IPS-20b (cell line): Measurements from ENCODE around the gene TMEM9.

Experiments
- H3K27ac ChIP-seq: one replicate; pipeline ENCODE4 v1.5.1; 2013; ENCODE audit warnings: low read length
- H3K27me3 ChIP-seq: 2 replicates; pipeline ENCODE4 v1.6.1; 2013; ENCODE audit warnings: mild to moderate bottlenecking, low read length, inconsistent platforms; ENCODE audit not compliant: insufficient read depth
- H3K36me3 ChIP-seq: 2 replicates; pipeline ENCODE4 v1.6.1; 2013; ENCODE audit warnings: low read depth, mild to moderate bottlenecking, inconsistent platforms, low read length, moderate library complexity; ENCODE audit not compliant: insufficient read depth
- H3K4me1 ChIP-seq: 2 replicates; pipeline ENCODE4 v1.6.1; 2013; ENCODE audit warnings: mild to moderate bottlenecking, control low read depth, inconsistent platforms, low read length, moderate library complexity; ENCODE audit not compliant: insufficient read depth
- H3K4me3 ChIP-seq: 2 replicates; pipeline ENCODE4 v1.5.1; 2013; ENCODE audit warnings: mild to moderate bottlenecking, low read length, inconsistent platforms
- H3K9ac ChIP-seq: 2 replicates; pipeline ENCODE4 v1.6.1; 2013; ENCODE audit warnings: low read depth, mild to moderate bottlenecking, inconsistent platforms, low read length, moderate library complexity
- H3K9me3 ChIP-seq: 2 replicates; pipeline ENCODE4 v1.6.1; 2013; ENCODE audit warnings: mild to moderate bottlenecking, low read depth, low read length, inconsistent platforms; ENCODE audit not compliant: insufficient read depth

TMEM9 gene

DNA sequence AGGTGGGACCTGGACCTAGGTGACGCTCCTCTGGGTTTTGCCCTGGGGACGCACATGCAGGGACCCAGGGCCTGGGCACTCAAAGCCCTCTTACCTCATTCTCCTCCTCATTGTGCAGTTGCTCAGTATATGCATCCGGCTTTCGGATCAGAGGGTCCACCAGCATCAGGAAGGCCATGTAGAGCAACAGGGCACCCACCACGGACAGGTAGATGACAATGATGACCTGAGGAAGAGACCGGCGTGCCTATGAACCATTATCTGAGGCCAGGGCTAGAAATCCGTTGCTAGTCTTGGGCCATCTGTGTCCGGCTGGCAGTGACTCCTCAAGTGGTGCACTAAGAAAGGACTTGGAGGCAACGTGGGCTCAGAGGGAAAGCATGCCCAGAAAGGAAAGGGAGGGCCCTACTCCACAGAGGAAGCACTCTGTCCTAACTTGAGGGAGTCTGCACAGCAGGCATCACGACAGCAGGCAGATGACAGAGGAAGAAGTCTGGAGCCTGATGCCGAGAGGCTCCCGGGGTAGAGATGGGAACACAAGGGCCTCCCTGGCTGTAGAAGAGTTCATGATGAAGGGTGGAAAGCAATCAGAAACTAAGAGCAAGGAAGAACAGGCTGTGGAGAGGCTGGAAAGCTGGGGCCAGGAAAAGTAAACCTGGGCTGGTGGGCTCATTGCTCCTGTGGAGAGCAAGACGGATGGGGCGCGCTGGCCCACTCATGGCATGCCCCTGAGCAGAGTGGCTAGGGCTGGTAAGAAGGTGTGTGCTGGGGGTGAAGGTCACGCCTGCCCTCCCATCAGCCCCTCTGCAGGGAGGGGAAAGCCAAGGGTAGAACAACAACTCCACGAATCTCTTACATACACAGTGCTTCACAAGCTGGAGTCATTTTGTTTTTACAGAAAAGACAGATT is 10.3 kb downstream of the TMEM9 start:
- no peak overlapping the region for H3K9ac ChIP-seq
- no peaks in the 10 kb centered on the region for H3K9me3 ChIP-seq
- no peak overlapping the region for H3K4me3 ChIP-seq
- H3K27ac ChIP-seq: no peak overlapping the region
- no peaks in the 10 kb centered on the region for H3K27me3 ChIP-seq
- peaks cover 100% of the 10 kb centered on the region for H3K36me3 ChIP-seq
- no peaks in the 10 kb centered on the region for H3K4me1 ChIP-seq

DNA sequence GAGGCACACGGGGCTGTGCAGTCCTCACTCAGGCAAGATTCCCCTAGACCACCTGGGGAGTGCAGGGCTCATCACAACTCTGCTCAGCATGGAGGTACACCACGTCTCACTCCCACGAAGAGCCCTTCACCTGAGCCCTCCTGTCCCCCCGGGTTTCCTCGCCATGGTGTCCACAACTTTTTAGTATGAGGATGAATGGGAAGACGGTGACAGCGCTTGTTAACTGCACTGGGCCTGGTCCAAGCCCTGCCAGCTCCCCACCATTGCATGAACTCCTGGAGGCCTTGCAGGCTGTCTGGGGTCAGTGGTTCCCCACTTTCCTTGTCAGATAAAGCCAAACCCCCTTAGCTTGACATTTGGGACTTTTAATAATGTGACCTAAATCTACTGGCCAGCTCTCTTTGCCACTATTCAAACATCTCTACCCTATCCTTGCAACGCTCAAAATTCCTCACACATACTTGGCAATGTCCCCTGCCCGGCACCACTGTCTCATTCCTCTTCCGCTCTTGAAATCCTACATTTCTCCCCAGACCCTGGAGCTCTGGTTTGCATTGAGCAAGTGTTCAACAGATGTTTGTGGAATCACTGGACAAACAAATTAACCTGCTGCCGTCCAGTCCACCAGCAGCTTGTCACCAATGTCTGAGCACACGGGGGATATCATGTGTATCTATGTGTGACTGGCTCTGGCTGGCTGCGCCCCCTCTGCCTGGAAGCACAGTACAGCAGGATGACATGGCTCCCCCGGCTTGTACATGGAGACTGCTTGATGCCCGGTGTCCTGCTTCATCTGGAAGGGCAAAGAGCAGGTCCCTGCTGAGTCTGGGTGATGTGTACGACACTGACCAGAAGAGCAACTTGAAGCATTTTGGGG is 11.2 kb downstream of the TMEM9 start:
- Histone ChIP-seq H3K9ac (no peak overlapping the region), H3K9me3 (no peaks in the 10 kb centered on the region), H3K36me3 (peaks cover 100% of the 10 kb centered on the region), H3K4me1 (no peaks in the 10 kb centered on the region), H3K4me3 (no peak overlapping the region), H3K27me3 (no peaks in the 10 kb centered on the region), H3K27ac (no peak overlapping the region)

- peaks cover 99% of the 10 kb centered on the region for H3K36me3 ChIP-seq
- H3K4me1 ChIP-seq: no peaks in the 10 kb centered on the region
- no peak overlapping the region for H3K27ac ChIP-seq
- H3K4me3 ChIP-seq: no peak overlapping the region
- no peak overlapping the region for H3K9ac ChIP-seq
- H3K27me3 ChIP-seq: no peaks in the 10 kb centered on the region
- H3K9me3 ChIP-seq: no peaks in the 10 kb centered on the region
These were observed 12.0 kb downstream of the TMEM9 start for GRCh38 chr1:201142011-201142848.

DNA sequence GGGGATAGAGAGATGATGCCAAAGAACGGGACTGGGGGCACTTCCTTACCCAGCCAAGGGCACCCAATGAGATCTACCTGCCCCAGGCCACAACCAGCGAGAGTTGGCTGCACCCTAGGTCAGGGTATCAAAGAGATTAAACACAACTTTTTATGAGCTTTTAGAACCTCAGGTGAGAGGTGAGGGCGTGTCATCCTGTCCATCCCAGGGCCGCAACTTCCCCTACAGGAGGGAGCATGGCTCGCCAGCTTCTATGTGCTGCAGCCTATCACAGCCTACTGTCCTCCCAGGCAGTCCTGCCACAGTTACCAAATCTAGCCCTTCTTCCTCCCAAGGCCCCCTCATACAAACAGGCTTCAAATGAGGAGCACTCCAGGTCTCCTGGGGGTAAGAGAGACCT is 12.9 kb downstream of the TMEM9 start:
- H3K27ac ChIP-seq: no peak overlapping the region
- H3K4me3 ChIP-seq: no peak overlapping the region
- H3K36me3 ChIP-seq: peaks cover 99% of the 10 kb centered on the region
- no peaks in the 10 kb centered on the region for H3K27me3 ChIP-seq
- H3K9ac ChIP-seq: no peak overlapping the region
- H3K4me1 ChIP-seq: no peaks in the 10 kb centered on the region
- H3K9me3 ChIP-seq: no peaks in the 10 kb centered on the region

DNA sequence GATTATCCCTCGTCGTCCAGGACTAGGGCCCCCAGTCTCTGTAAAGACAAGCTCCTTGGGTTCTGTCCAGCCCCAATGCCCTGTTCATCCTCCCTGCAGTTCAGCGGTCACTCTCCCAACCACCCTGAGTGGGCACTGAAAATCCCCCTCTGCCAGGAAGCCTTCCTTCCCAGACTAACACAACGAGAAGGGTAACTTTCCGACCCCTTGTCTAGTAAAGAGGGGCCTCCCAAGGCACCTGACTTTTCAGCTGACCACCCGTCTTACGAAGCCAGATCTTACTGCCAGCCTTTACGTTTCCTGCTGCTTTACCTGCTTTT is 13.4 kb downstream of the TMEM9 start:
- Histone ChIP-seq H3K36me3 (peaks cover 99% of the 10 kb centered on the region), H3K27me3 (no peaks in the 10 kb centered on the region), H3K4me1 (no peaks in the 10 kb centered on the region), H3K9ac (no peak overlapping the region; the same call in 1 of the 2 replicates), H3K4me3 (no peak overlapping the region), H3K27ac (no peak overlapping the region), H3K9me3 (no peaks in the 10 kb centered on the region)

GRCh38 chr1:201140235-201140940 is 13.9 kb downstream of the TMEM9 start:
- H3K36me3 ChIP-seq: peaks cover 99% of the 10 kb centered on the region
- H3K27me3 ChIP-seq: no peaks in the 10 kb centered on the region
- H3K9me3 ChIP-seq: no peaks in the 10 kb centered on the region
- H3K4me1 ChIP-seq: no peaks in the 10 kb centered on the region
- no peak overlapping the region for H3K9ac ChIP-seq
- H3K4me3 ChIP-seq: no peak overlapping the region
- no peak overlapping the region for H3K27ac ChIP-seq

GRCh38 chr1:201139756-201140155 is 14.5 kb downstream of the TMEM9 start:
- Histone ChIP-seq H3K27me3 (no peaks in the 10 kb centered on the region), H3K9ac (no peak overlapping the region), H3K9me3 (no peaks in the 10 kb centered on the region), H3K27ac (no peak overlapping the region), H3K36me3 (peaks cover 99% of the 10 kb centered on the region), H3K4me3 (no peak overlapping the region), H3K4me1 (no peaks in the 10 kb centered on the region)

DNA sequence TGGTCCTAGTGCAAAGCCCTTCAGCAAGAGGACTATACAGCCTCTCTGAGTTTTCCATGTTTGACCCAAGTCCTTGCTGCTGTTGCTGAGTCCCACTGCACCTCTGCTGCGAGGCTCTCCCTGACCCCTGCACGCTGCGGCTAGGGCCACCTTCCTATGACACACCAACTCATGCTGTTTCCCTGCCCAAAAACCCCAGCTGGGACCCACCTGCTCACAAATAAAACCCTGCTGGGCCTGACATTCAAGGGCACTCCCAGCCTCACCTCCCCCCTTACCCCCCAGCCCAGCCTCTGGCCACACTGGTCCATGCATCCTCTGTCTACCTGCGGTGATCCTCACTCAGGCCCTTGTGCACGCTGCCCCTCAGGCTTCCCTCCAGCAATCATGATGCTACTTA is 15.0 kb downstream of the TMEM9 start:
- Histone ChIP-seq H3K27ac (no peak overlapping the region), H3K4me1 (no peaks in the 10 kb centered on the region), H3K9me3 (no peaks in the 10 kb centered on the region), H3K36me3 (peaks cover 99% of the 10 kb centered on the region), H3K9ac (no peak overlapping the region), H3K4me3 (no peak overlapping the region), H3K27me3 (no peaks in the 10 kb centered on the region)

DNA sequence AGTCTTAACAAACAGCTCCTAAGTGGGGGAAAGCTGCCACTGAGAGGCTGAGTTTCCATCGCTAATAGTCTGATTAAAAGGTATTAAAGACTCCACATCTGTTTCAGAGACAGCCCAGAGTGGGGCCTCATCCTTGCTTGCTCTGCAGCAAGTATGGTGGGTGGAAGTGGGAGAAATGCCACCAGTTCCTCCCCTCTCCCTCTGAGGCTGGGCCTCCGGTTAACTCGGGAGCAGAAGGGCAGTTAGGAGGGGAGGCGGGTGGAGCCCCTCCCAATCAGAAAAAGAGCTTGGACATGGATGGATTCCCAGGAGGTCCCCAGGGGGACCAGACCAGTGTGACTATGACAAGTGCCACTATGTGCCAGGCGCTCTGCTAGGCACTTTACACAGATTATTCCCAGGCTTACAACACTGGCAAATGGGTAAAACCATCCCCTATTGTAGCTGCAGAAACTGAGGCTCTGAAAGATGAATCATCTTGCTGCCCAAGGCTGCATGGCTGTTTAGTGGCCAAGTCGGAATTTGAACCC is 15.9 kb downstream of the TMEM9 start:
- peaks cover 94% of the 10 kb centered on the region for H3K36me3 ChIP-seq
- no peak overlapping the region for H3K27ac ChIP-seq
- no peaks in the 10 kb centered on the region for H3K9me3 ChIP-seq
- H3K9ac ChIP-seq: no peak overlapping the region
- H3K27me3 ChIP-seq: no peaks in the 10 kb centered on the region
- H3K4me1 ChIP-seq: no peaks in the 10 kb centered on the region
- H3K4me3 ChIP-seq: no peak overlapping the region

DNA sequence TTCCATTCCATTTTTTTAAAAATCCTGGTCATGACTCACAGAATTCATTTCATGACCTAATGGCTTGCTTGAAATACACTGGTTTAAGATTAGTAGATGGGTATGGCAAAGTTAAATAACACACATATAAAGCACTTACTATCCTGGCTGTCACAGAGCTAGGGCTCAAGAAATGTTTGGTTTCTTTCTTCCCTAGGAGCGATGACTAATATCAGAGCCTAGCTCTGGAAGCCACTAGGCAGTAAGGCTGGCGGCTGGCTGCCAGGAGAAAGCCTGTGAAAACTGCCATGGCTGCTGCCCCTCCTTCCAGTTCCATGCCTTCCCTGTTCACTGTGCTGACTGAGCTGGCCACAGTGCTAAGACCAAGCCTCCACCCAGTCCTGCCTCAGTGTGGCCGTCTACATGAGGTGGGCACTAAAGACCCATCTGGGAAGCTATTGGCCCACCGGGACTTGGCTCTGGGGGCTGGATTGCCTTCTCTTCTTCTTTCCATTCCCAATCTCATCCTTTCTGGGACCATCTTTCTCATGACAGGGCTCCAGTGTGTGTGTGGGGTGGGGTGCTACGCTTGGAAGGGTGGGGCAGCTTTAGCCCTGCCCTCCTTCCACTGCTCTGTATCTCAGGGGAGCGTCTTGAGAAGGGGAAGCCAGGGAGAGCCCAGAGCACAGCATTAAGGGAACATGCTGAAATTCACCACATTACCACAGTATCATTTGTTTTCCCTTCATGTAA is 16.5 kb downstream of the TMEM9 start:
- Histone ChIP-seq H3K36me3 (peaks cover 87% of the 10 kb centered on the region), H3K9ac (no peak overlapping the region)

More for the DNA sequence above, 16.5 kb downstream of the TMEM9 start:
- no peak overlapping the region for H3K27ac ChIP-seq
- H3K4me3 ChIP-seq: no peak overlapping the region
- H3K27me3 ChIP-seq: no peaks in the 10 kb centered on the region
- no peaks in the 10 kb centered on the region for H3K4me1 ChIP-seq
- no peaks in the 10 kb centered on the region for H3K9me3 ChIP-seq
